HepG2 (cell line): ENCODE results near the gene FBXL7. TPM values are rescaled to one million over a fixed set of nuclear protein-coding genes. Genes with fewer than 3 reads are reported as not detected.

Experiments used
- ATAC-seq: fragments of 200-7000 bp; cut with Tn5 transposase; 3 replicates; pipeline ENCODE4 v1.9.1; 2020; ENCODE audit warnings: mild to moderate bottlenecking, moderate library complexity
- BruUV-seq: library from RNA; stranded (reverse); fragments of 400-500 nt; replicated peaks from 2 replicates; lab custom pipeline; 2021; lab: Mats Ljungman, UMichigan
- CTCF ChIA-PET: fragments of 300-600 bp; formaldehyde crosslinking; extraction: SDS; loops from one replicate; lab custom pipeline; 2021; ENCODE audit warnings: low total read pairs, inconsistent platforms, low intra/inter-chr PET ratio; lab: Yijun Ruan, JAX
- POLR2A ChIA-PET: fragments of 350-600 bp; sonication (Branson Sonifier 250); formaldehyde crosslinking; loops from one replicate; lab custom pipeline; 2020; ENCODE audit warnings: antibody characterized with exemption, inconsistent platforms; lab: Yijun Ruan, JAX
- DNase-seq: peaks from one replicate; pipeline ENCODE4 v3.0.0-alpha.2; 2015; ENCODE audit warnings: low spot score
- FAIRE-seq: peaks from 3 replicates; lab custom pipeline; 2011; peaks lifted over from hg19 to GRCh38; lab: Jason Lieb, UNC
- H2AFZ ChIP-seq: one replicate; pipeline ENCODE4 v1.6.1; 2011; ENCODE audit warnings: low read length, inconsistent platforms
- H3K27ac ChIP-seq: fragments of 300-600 bp; 3 replicates; pipeline ENCODE4 v1.8.0; 2011; ENCODE audit warnings: mixed run types, mild to moderate bottlenecking, mixed read lengths, low read length, inconsistent platforms; ENCODE audit not compliant: insufficient read depth; ENCODE audit errors: extremely low read length
- H3K27me3 ChIP-seq, 2 experiments: fragments of 200-600 bp in 1 of 2; 2 replicates in 1 of 2; 3 replicates in 1 of 2; pipeline versions ENCODE4 v1.6.0 to v1.8.0; 2011; ENCODE audit warnings: low read length in 2 of 2, mild to moderate bottlenecking in 2 of 2, moderate library complexity in 2 of 2, inconsistent platforms in 1 of 2; ENCODE audit not compliant: insufficient read depth in 2 of 2, control insufficient read depth in 1 of 2
- H3K36me3 ChIP-seq, 2 experiments: fragments of 200-600 bp in 1 of 2; replicated peaks in 1 of 2; 2 replicates in 1 of 2; 3 replicates in 1 of 2; pipeline versions ENCODE4 v1.5.1 to v1.8.0; 2011; ENCODE audit warnings: low read length in 2 of 2, inconsistent platforms in 1 of 2; ENCODE audit not compliant: insufficient read depth in 2 of 2, control insufficient read depth in 1 of 2
- H3K4me1 ChIP-seq: 2 replicates; pipeline ENCODE4 v1.5.1; 2012; ENCODE audit warnings: low read length, inconsistent platforms; ENCODE audit not compliant: insufficient read depth
- H3K4me2 ChIP-seq: 2 replicates; pipeline ENCODE4 v1.6.0; 2011; ENCODE audit warnings: low read depth, low read length, inconsistent platforms
- H3K4me3 ChIP-seq, 3 experiments: fragments of 200-600 bp in 1 of 3; sonication (generic), shearing (Covaris generic) in 1 of 3; replicated peaks in 1 of 3; 2 replicates each; pipeline ENCODE4 v1.5.1; 2011 to 2016; ENCODE audit warnings: low read length in 3 of 3, inconsistent platforms in 2 of 3, low read depth in 2 of 3, mild to moderate bottlenecking in 2 of 3, control low read depth in 1 of 3, mixed read lengths in 1 of 3; ENCODE audit not compliant: insufficient read depth in 1 of 3
- H3K79me2 ChIP-seq: one replicate; pipeline ENCODE4 v1.6.1; 2011; ENCODE audit warnings: low read length, inconsistent platforms; ENCODE audit not compliant: insufficient read depth
- H3K9ac ChIP-seq: 2 replicates; pipeline ENCODE4 v1.6.0; 2011; ENCODE audit warnings: mild to moderate bottlenecking, low read depth, low read length, inconsistent platforms; ENCODE audit not compliant: insufficient read depth
- H3K9me3 ChIP-seq: 2 replicates; pipeline ENCODE4 v1.5.1; 2012; ENCODE audit warnings: mild to moderate bottlenecking, low read length
- H4K20me1 ChIP-seq: 2 replicates; pipeline ENCODE4 v1.6.0; 2011; ENCODE audit warnings: inconsistent platforms, mild to moderate bottlenecking, low read length, moderate library complexity; ENCODE audit not compliant: insufficient read depth
- AHR ChIP-seq: IDR thresholded peaks from 2 replicates; pipeline ENCODE4 v1.6.1; 2018; ENCODE audit warnings: missing genetic modification reagents, missing compliant biosample characterization
- HDAC2 ChIP-seq: sonication (generic); formaldehyde crosslinking; IDR thresholded peaks from 2 replicates; pipeline ENCODE4 v1.4.0; 2020; ENCODE audit warnings: missing genetic modification reagents
- HOXD1 ChIP-seq: sonication (generic); formaldehyde crosslinking; IDR thresholded peaks from 2 replicates; pipeline ENCODE4 v1.5.0; 2020; ENCODE audit warnings: missing genetic modification reagents
- JUND ChIP-seq: sonication (generic); formaldehyde crosslinking; IDR thresholded peaks from 2 replicates; pipeline ENCODE4 v1.8.0; 2022; ENCODE audit warnings: mild to moderate bottlenecking, missing genetic modification reagents
- PAWR ChIP-seq: sonication (generic); formaldehyde crosslinking; IDR thresholded peaks from 2 replicates; pipeline ENCODE4 v1.4.0; 2020; ENCODE audit warnings: missing genetic modification reagents, mild to moderate bottlenecking, borderline replicate concordance
- SCMH1 ChIP-seq: sonication (generic); formaldehyde crosslinking; IDR thresholded peaks from 2 replicates; pipeline ENCODE4 v1.9.0; 2021; ENCODE audit warnings: missing genetic modification reagents, mild to moderate bottlenecking, borderline replicate concordance
- SMARCC2 ChIP-seq: fragments of 450-650 bp; IDR thresholded peaks from 2 replicates; pipeline ENCODE4 v1.6.1; 2017; ENCODE audit warnings: antibody characterized with exemption, mild to moderate bottlenecking
- SNAI1 ChIP-seq: sonication (generic); formaldehyde crosslinking; IDR thresholded peaks from 2 replicates; pipeline ENCODE4 v1.5.0; 2020; ENCODE audit warnings: mild to moderate bottlenecking, missing genetic modification reagents, borderline replicate concordance
- XRCC5 ChIP-seq: fragments of 200-400 bp; formaldehyde crosslinking; optimal IDR thresholded peaks from 2 replicates; pipeline ENCODE3; 2017; ENCODE audit warnings: mild to moderate bottlenecking, low read length
- ZFX ChIP-seq: sonication (generic); formaldehyde crosslinking; IDR thresholded peaks from 2 replicates; pipeline ENCODE4 v1.4.0; 2020; ENCODE audit warnings: mild to moderate bottlenecking, low read depth, missing genetic modification reagents, moderate library complexity
- ZNF282 ChIP-seq: fragments of 450-650 bp; IDR thresholded peaks from 2 replicates; pipeline ENCODE4 v1.6.1; 2018; ENCODE audit not compliant: partially characterized antibody
- ZNF589 ChIP-seq: sonication (generic); formaldehyde crosslinking; conservative IDR thresholded peaks from 2 replicates; pipeline ENCODE4 v1.8.0; 2022; ENCODE audit warnings: mild to moderate bottlenecking, moderate library complexity, missing genetic modification reagents
- ZNF710 ChIP-seq: sonication (generic); formaldehyde crosslinking; IDR thresholded peaks from 2 replicates; pipeline ENCODE4 v1.5.0; 2020; ENCODE audit warnings: mild to moderate bottlenecking, missing genetic modification reagents, borderline replicate concordance
- ZSCAN20 ChIP-seq: sonication (generic); formaldehyde crosslinking; IDR thresholded peaks from 2 replicates; pipeline ENCODE4 v1.4.0; 2020; ENCODE audit warnings: missing genetic modification reagents, mild to moderate bottlenecking, borderline replicate concordance
- ZSCAN21 ChIP-seq: sonication (generic); formaldehyde crosslinking; IDR thresholded peaks from 2 replicates; pipeline ENCODE4 v1.8.0; 2022; ENCODE audit warnings: mild to moderate bottlenecking, missing genetic modification reagents, moderate library complexity, borderline replicate concordance
- WGBS: methylation state at CpG from one replicate; pipeline ENCODE4 v1.1.6; 2017; ENCODE audit warnings: low lambda C conversion rate; 5-methylcytosine and 5-hydroxymethylcytosine counted together
- in situ Hi-C: cut with HindIII; loops from 2 replicates; pipeline ENCODE4 v1.10.0; 2017; ENCODE audit warnings: low pct_unique_long_range_greater_than_20kb; ENCODE audit not compliant: extremely low pct_ligation_motif_present
- intact Hi-C: fragments of 100-400 bp; cut with micrococcal nuclease; formaldehyde crosslinking; loops from one replicate; pipeline ENCODE4 v1.10.0; 2022; ENCODE audit not compliant: unreplicated experiment
- polyA plus RNA-seq, 8 experiments: library from polyadenylated mRNA; depleted of rRNA in 3 of 8; stranded (reverse) in 7 of 8; unstranded in 1 of 8; fragments of >200 nt; fragmentation: Illumina TruSeq in 4 of 8; extraction: Trizol in 4 of 8; gene quantifications; 2 replicates each; pipeline versions ENCODE4 v1.2.1 to v1.2.3, GENCODE V29; 2011 to 2016; ENCODE audit warnings: low read depth in 4 of 8, missing spikeins in 1 of 8, mixed read lengths in 1 of 8; ENCODE audit not compliant: insufficient read depth in 1 of 8
- total RNA-seq, 5 experiments: library from RNA; depleted of rRNA; stranded (reverse); fragments of >200 nt; fragmentation: Illumina TruSeq; extraction: Trizol; gene quantifications; 2 replicates each; pipeline ENCODE4 v1.2.3, GENCODE V29; 2016; ENCODE audit warnings: low read depth in 1 of 5

FBXL7 gene
- total and polyA plus RNA-seq, 2 of the 13 experiments (the other 11 are each of a cell fraction or from before 2014, with no cell fraction given) = 0.07 TPM; not detected in 1

- no peak for FAIRE-seq
- intact Hi-C loops = no loop called here
- no TSS peak for BruUV-seq
Measured at GRCh38 chr5:15798006-15798405, 298.0 kb downstream of the FBXL7 start.

More at GRCh38 chr5:15798006-15798405, 298.0 kb downstream of the FBXL7 start:
- CTCF ChIA-PET = no interaction called here
- Histone ChIP-seq H3K36me3 (no peaks in the 10 kb centered on the region), H3K27ac (no peak overlapping the region), H3K4me1 (no peaks in the 10 kb centered on the region), H3K4me2 (no peak overlapping the region), H3K27me3 (no peaks in the 10 kb centered on the region), H4K20me1 (no peaks in the 10 kb centered on the region), H2AFZ (no peak overlapping the region), H3K4me3 (no peak overlapping the region), H3K9ac (no peak overlapping the region), H3K79me2 (no peaks in the 10 kb centered on the region), H3K9me3 (peaks cover 17% of the 10 kb centered on the region)
- WGBS = 19% methylated on average over 3 of the region's 3 CpGs
- POLR2A ChIA-PET = no interaction called here
- in situ Hi-C loops = loop anchor here (25.0 kb wide), 1 partner anchor 686 kb away; no protein-coding TSS in a partner anchor
- TF ChIP-seq ZNF589 (CRISPR knock-in tag) (no peak), AHR (no peak), ZSCAN20 (CRISPR knock-in tag) (no peak), SNAI1 (CRISPR knock-in tag) (no peak), ZNF282 (no peak), ZNF710 (CRISPR knock-in tag) (no peak), HDAC2 (CRISPR knock-in tag) (no peak), HOXD1 (CRISPR knock-in tag) (no peak), SMARCC2 (no peak), JUND (CRISPR knock-in tag) (no peak), PAWR (CRISPR knock-in tag) (no peak), ZSCAN21 (CRISPR knock-in tag) (no peak), SCMH1 (CRISPR knock-in tag) (no peak), XRCC5 (no peak), ZFX (CRISPR knock-in tag) (no peak)
- no peak for ATAC-seq
- no peak for DNase-seq
